Stimulated activated CD8-positive, alpha-beta memory T cell treated with anti-CD3 and anti-CD28 coated beads, Interleukin-4, amount 100 ng/mL, for 4 hours (primary cell): ENCODE measurements around the gene PRADC1.
"Not testable (repeated sequence)": the region's sequence is repeated elsewhere in the genome, so short reads cannot be mapped to it uniquely, and the experiment has no call there.

Experiments
- DNase-seq, 2 donors: peaks; one replicate each; pipeline ENCODE4 v3.0.0-alpha.2; 2020; ENCODE audit warnings: low read depth in 2 of 2, low spot score in 1 of 2

Gene PRADC1

GRCh38 chr2:73205611-73206010, 27.4 kb downstream of the PRADC1 start:
- DNase-seq: no peak

- DNase-seq: no peak
Measured at GRCh38 chr2:73203055-73203681, 29.9 kb downstream of the PRADC1 start.

GRCh38 chr2:73202156-73203054, 30.6 kb downstream of the PRADC1 start, which contains the start of gene NOTO:
TSS of gene NOTO (plus strand) at chr2:73202574. CDS start at chr2:73202667, 93 bp downstream.
- DNase-seq: no peak

DNA sequence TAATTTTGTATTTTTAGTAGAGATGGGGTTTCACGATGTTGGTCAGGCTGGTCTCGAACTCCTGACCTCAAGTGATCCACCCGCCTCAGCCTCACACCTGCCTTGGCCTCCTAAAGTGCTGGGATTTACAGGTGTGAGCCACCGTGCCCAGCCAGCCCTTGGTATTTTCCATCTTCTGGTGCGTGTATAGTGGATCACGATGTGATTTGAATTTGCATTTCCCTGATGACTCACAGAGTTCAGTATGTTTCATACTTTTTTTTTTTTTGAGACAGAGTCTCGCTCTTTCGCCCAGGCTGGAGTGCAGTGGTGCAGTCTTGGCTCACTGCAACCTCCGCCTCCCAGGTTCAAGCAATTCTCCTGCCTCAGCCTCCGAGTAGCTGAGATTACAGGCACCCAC, 32.8 kb downstream of the PRADC1 start:
- not testable (repeated sequence) for DNase-seq

DNA sequence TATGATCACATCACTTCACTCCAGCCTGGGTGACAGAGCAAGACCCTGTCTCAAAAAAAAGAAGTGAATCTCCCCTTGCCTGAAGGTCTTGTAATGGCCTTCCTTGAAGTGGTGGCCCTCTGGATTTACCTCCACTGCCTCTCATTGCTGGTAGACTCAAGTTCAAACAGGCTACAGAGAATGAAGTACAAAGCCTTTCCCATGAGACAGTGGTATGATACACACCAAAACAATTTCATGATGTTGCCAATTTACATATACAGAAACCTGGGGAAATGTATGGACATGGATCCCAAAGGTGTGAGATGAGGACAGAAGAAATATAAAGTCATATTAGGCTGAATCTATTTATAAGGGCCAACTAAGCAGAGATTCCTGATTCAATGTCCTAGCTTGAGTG, 35.5 kb downstream of the PRADC1 start:
- DNase-seq: no peak

DNA sequence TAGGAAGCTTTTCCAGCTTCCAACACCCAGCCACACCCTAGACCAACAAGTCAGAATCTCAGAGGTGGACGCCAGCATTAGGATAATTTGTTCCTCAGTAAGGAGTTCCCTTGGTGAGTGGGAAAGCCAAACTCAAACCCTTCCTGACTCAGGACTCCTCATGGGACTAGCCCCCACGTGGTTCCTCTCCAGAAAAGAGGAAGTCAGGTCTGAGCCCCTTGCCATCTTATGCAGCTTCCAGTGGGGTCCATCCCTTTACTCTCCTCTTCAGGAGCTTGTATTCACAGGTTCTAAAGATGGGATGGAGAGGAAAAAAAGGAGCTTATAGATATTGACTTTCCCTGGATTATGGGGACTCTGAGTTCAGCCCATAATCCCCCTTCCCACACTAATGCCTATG, 45.5 kb downstream of the PRADC1 start:
- DNase-seq: no peak

GRCh38 chr2:73185965-73186364, 47.1 kb downstream of the PRADC1 start:
- DNase-seq: no peak
